GM21367 (cell line): ENCODE measurements around the gene NCSTN.

ENCODE experiments used
- ATAC-seq: cut with Tn5 transposase; IDR thresholded peaks from one replicate; pipeline ENCODE4 v1.9.1; 2021; ENCODE audit not compliant: unreplicated experiment

NCSTN gene

GRCh38 chr1:160342953-160343869 is at the start of gene NCSTN, which contains the start of gene COPA:
TSS of gene NCSTN (plus strand) at chr1:160343383. CDS start at chr1:160343397, 14 bp downstream.
TSS of gene COPA (minus strand) at chr1:160343250. CDS start at chr1:160343170, 80 bp downstream.
- peak; percentile 83 for ATAC-seq

GRCh38 chr1:160296036-160296435 is 47.1 kb upstream of the NCSTN start:
- no peak for ATAC-seq

- ATAC-seq: no peak
Observed at GRCh38 chr1:160300173-160300572, 43.0 kb upstream of the NCSTN start.

GRCh38 chr1:160307118-160307791 is 35.9 kb upstream of the NCSTN start:
- ATAC-seq: no peak

GRCh38 chr1:160308451-160309184 is 34.6 kb upstream of the NCSTN start:
- no peak for ATAC-seq

GRCh38 chr1:160309185-160309557 is 34.0 kb upstream of the NCSTN start:
- no peak for ATAC-seq

- no peak for ATAC-seq
Observed at GRCh38 chr1:160309571-160309970, 33.6 kb upstream of the NCSTN start.

GRCh38 chr1:160315359-160315758 is 27.8 kb upstream of the NCSTN start:
- no peak for ATAC-seq

- ATAC-seq: no peak
Observed at GRCh38 chr1:160322831-160323230, 20.4 kb upstream of the NCSTN start.

GRCh38 chr1:160325252-160325651 is 17.9 kb upstream of the NCSTN start:
- ATAC-seq: no peak

- no peak for ATAC-seq
Observed at GRCh38 chr1:160326418-160326817, 16.8 kb upstream of the NCSTN start.

- no peak for ATAC-seq
Observed at GRCh38 chr1:160328184-160328583, 15.0 kb upstream of the NCSTN start.

GRCh38 chr1:160330119-160330518 is 13.1 kb upstream of the NCSTN start:
- no peak for ATAC-seq

GRCh38 chr1:160332516-160332915 is 10.7 kb upstream of the NCSTN start:
- no peak for ATAC-seq

- no peak for ATAC-seq
Observed at GRCh38 chr1:160338580-160338979, 4.6 kb upstream of the NCSTN start.

- no peak for ATAC-seq
Observed at GRCh38 chr1:160340146-160340545, 3.0 kb upstream of the NCSTN start.

- no peak for ATAC-seq
Observed at GRCh38 chr1:160340866-160341265, 2.3 kb upstream of the NCSTN start.

- no peak for ATAC-seq
Observed at GRCh38 chr1:160342526-160342925, 657 bp upstream of the NCSTN start.

GRCh38 chr1:160344241-160344640 is 1.1 kb downstream of the NCSTN start:
- no peak for ATAC-seq

GRCh38 chr1:160344936-160345335 is 1.8 kb downstream of the NCSTN start:
- ATAC-seq: no peak

- no peak for ATAC-seq
Observed at GRCh38 chr1:160346463-160346862, 3.3 kb downstream of the NCSTN start.
